ENCODE measurements around the gene CD81. TPM values are rescaled to one million over a fixed set of nuclear protein-coding genes. Genes with fewer than 3 reads are reported as not detected.

CD81 gene
- total RNA-seq, 2 experiments from 2014 or later = 192 TPM

DNA sequence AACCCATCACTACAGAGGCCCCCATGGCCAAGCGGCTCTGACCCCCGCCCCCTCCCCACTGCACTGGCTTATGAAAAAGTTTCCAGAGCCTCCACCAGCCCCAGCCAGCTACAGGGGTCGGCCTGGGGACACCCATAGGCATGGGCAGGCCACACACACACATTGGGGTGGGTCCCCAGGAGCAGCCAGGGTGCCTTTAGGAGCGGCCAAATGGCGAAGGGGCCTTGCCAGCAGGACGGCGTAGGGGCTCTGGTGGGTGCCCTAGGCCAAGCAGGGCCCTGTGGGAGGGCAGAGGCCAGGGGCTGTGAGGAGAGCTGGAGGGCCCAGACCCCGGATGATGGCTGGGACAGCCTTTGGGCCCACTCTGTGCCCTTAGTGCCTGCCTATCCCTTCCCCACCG, 33.5 kb downstream of the CD81 start:
- Mint-ChIP-seq H3K9me3 (no peaks in the 10 kb centered on the region), H3K4me1 (no peaks in the 10 kb centered on the region), H3K4me3 (no peak overlapping the region), H3K27me3 (no peaks in the 10 kb centered on the region), H3K36me3 (ENCODE audit: low read depth) (no peaks in the 10 kb centered on the region), H3K27ac (no peak overlapping the region)
- no peak for DNase-seq
- ChIA-PET CTCF (no interaction called here), POLR2A (no interaction called here)

DNA sequence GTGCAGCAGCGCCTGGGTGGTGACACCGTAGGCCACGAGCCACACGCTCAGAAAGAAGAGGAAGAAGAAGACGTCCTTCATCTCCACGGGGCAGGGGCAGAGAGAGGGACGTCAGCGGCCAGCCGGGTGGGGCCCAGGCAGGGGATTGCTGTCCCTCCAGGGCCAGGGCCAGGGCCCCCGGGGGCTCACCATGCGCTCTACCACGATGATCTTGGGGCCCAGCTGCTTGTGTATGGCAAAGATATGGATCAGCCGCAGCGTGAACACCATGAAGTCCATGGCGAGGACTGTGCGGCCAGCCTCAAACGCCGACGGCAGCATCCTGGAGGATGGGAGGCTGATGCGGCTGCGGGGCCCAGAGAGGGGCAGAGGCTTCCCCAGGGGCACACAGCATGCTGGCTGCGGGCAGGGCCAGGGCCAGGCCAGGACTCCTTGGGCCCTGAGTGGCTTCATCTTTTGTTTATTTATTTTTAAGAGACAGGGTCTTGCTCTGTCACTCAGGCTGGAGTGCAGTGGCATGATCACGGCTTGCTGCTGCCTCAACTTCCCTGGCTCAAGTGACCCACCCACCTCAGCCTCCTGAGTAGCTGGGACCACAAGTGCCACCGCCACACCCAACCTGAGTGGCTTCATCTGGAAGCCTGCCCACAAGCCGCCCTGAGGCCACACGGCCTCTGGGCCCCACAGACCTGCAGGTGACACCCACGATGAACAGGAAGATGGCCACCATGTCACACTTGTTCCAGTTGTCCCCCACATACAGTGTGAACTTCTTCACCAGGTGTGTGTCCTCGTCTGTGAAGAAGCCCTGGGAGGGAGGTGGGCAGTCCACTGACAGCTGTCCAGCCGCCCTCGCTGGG, 34.6 kb downstream of the CD81 start:
- Mint-ChIP-seq H3K4me1 (no peaks in the 10 kb centered on the region), H3K27me3 (no peaks in the 10 kb centered on the region), H3K9me3 (no peaks in the 10 kb centered on the region), H3K27ac (no peak overlapping the region), H3K36me3 (ENCODE audit: low read depth) (no peaks in the 10 kb centered on the region), H3K4me3 (no peak overlapping the region)
- POLR2A ChIA-PET = interaction anchor here (1.5 kb wide), 1 partner anchor 10 kb away, joined by 6 read pairs; no protein-coding TSS in a partner anchor
- CTCF ChIA-PET = no interaction called here
- DNase-seq = no peak

DNA sequence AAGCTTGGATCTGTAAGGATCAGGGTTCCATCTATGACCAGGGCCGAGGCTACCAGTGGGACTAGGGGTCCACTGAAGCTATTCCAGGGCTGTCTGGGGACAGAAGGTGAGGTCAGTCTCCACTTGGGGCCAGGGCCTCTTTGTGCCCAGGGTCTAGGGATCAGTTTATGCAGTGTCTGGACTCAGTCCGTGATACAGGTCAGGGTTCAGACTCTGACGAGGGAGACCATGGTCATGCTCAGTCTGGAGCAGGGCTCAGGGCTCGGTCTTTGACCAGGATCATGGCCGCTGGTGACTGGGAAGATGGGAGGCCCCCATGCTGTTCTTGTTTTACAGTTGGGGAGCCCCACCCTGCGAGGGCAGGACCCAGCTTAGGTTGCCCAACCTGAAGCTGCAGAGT, 35.2 kb downstream of the CD81 start:
- ChIA-PET POLR2A (interaction anchor here (1.2 to 1.5 kb wide), 2 partner anchors 10 to 108 kb away, joined by 3 to 6 read pairs; no protein-coding TSS in a partner anchor), CTCF (no interaction called here)

DNA sequence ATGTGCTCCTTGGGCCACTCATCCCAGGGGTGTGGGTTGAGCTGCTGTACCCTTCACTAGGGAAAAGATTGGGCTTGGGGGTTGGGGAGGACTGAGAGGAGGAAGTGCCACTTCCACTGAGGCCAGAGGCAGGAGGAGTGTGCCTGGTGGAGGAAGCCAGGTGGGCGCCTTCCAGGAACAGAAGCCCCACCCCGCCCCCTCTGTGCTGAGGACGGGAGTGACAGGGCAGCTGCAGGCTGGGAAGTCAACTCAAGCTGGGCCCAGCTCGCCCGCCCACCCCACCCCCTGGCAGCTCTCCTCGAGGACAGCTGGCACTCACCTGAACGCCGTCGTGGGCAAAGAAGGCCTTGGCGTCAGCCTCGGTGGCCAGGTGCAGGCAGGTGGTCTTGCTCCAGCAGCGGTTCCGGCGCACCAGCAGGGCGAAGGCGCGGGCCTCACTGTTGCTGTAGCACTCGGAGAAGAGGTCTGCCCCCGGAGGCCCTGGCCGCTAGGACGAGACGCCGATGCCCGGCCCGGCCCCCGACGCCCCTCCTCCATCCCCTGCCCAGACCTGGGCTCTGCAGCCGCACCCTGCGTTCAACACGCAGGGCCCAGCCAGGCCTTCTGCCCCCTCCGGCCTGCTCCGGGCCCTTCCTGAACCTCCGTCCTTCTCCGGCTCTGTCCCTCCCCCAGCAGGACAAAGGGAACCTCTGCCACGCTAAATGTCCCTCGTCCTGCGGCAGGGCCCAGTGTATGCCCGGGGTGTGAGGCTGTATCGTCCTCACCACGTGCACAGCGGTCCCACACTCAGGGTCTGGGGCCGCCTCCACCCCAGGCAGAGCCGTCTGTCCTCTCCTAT, 36.9 kb downstream of the CD81 start:
- H3K4me3 Mint-ChIP-seq = no peak overlapping the region
- no peaks in the 10 kb centered on the region for H3K27me3 Mint-ChIP-seq
- H3K4me1 Mint-ChIP-seq = no peaks in the 10 kb centered on the region
- no peak for DNase-seq
- no peaks in the 10 kb centered on the region for H3K9me3 Mint-ChIP-seq
- POLR2A ChIA-PET = no interaction called here
- no peak overlapping the region for H3K27ac Mint-ChIP-seq
- no peaks in the 10 kb centered on the region for H3K36me3 Mint-ChIP-seq (ENCODE audit: low read depth)
- CTCF ChIA-PET = interaction anchor here (1.8 kb wide), 1 partner anchor 13 kb away, joined by 8 read pairs; the partner anchor contains the start of gene TSSC4

More for the DNA sequence above, 35.2 kb downstream of the CD81 start:
- Mint-ChIP-seq H3K4me1 (no peaks in the 10 kb centered on the region), H3K9me3 (no peaks in the 10 kb centered on the region), H3K27me3 (no peaks in the 10 kb centered on the region), H3K4me3 (no peak overlapping the region), H3K36me3 (ENCODE audit: low read depth) (no peaks in the 10 kb centered on the region), H3K27ac (no peak overlapping the region)
- DNase-seq = no peak

DNA sequence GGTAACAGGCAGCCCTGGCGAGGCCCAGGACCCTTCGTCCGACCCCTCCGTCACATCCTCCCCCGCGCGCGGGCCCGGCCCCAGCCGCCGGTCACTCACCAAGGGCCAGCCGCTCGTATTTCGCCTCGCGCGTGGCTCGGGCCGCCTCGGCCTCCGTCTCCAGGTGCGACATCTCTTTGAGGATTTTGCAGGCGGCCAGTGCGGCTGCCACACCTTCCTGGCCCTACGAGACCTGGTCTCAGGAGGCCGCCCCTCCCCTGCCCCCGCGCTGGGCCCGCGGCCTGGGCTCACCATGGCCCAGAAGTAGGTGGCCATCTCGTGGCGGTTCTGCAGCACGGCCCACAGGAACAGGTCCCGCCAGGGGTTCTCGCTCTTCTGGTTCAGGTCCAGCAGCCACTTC, 37.5 kb downstream of the CD81 start:
- CTCF ChIA-PET = no interaction called here
- Mint-ChIP-seq H3K36me3 (ENCODE audit: low read depth) (no peaks in the 10 kb centered on the region), H3K4me3 (no peak overlapping the region), H3K27ac (no peak overlapping the region), H3K9me3 (no peaks in the 10 kb centered on the region), H3K4me1 (no peaks in the 10 kb centered on the region), H3K27me3 (no peaks in the 10 kb centered on the region)
- DNase-seq = no peak
- POLR2A ChIA-PET = no interaction called here

DNA sequence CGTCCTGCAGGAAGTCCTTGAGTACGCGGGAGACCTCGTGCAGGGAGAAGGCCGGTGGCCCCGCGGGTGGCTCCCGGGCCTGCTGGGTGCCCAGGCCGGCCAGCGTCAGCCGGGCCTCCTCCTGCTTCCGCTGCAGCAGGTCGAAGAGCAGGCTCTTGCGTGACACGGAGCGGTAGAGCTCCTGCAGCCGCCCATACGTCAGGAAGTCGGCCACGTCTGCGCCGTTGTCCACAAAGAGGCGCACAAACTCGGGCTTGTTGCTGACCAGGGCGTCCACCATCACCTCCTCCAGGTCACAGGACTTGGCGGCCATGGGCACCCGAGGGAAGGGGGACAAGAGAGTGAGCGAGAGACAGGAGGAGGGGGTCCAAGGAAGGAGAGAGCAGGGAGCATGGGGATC, 38.1 kb downstream of the CD81 start:
- DNase-seq = no peak
- H3K4me1 Mint-ChIP-seq = no peaks in the 10 kb centered on the region
- H3K9me3 Mint-ChIP-seq = no peaks in the 10 kb centered on the region
- H3K36me3 Mint-ChIP-seq (ENCODE audit: low read depth) = no peaks in the 10 kb centered on the region
- CTCF ChIA-PET = no interaction called here
- no peak overlapping the region for H3K27ac Mint-ChIP-seq
- POLR2A ChIA-PET = no interaction called here
- no peak overlapping the region for H3K4me3 Mint-ChIP-seq
- H3K27me3 Mint-ChIP-seq = no peaks in the 10 kb centered on the region

GRCh38 chr11:2415601-2416380, 38.7 kb downstream of the CD81 start:
- H3K9me3 Mint-ChIP-seq = no peaks in the 10 kb centered on the region
- no peak overlapping the region for H3K4me3 Mint-ChIP-seq
- ChIA-PET CTCF (no interaction called here), POLR2A (no interaction called here)
- no peak overlapping the region for H3K27ac Mint-ChIP-seq
- no peak for DNase-seq
- no peaks in the 10 kb centered on the region for H3K36me3 Mint-ChIP-seq (ENCODE audit: low read depth)
- peaks cover 1% of the 10 kb centered on the region for H3K4me1 Mint-ChIP-seq
- H3K27me3 Mint-ChIP-seq = no peaks in the 10 kb centered on the region

- H3K27ac Mint-ChIP-seq = no peak overlapping the region
- no peaks in the 10 kb centered on the region for H3K9me3 Mint-ChIP-seq
- POLR2A ChIA-PET = interaction anchor here (1.1 kb wide), 1 partner anchor 112 kb away, joined by 6 read pairs; no protein-coding TSS in a partner anchor
- H3K4me3 Mint-ChIP-seq = no peak overlapping the region
- no peaks in the 10 kb centered on the region for H3K27me3 Mint-ChIP-seq
- CTCF ChIA-PET = interaction anchor here (1.0 to 5.3 kb wide), 2 partner anchors 10 to 112 kb away, joined by 3 to 201 read pairs; partner anchors contain the start of genes C11orf21 and TSPAN32
- H3K36me3 Mint-ChIP-seq (ENCODE audit: low read depth) = no peaks in the 10 kb centered on the region
- no peak for DNase-seq
- H3K4me1 Mint-ChIP-seq = peaks cover 1% of the 10 kb centered on the region
Measured at GRCh38 chr11:2416765-2417164, 39.7 kb downstream of the CD81 start.

- H3K27me3 Mint-ChIP-seq = no peaks in the 10 kb centered on the region
- H3K27ac Mint-ChIP-seq = no peak overlapping the region
- no peaks in the 10 kb centered on the region for H3K9me3 Mint-ChIP-seq
- H3K4me3 Mint-ChIP-seq = no peak overlapping the region
- no peaks in the 10 kb centered on the region for H3K36me3 Mint-ChIP-seq (ENCODE audit: low read depth)
- ChIA-PET POLR2A (interaction anchor here (1.1 to 4.0 kb wide), 2 partner anchors 112 to 113 kb away, joined by 6 to 21 read pairs; no protein-coding TSS in a partner anchor), CTCF (interaction anchor here (1.0 to 5.3 kb wide), 4 partner anchors 8 to 216 kb away, joined by 3 to 201 read pairs (median 19); partner anchors contain the start of genes C11orf21, TSPAN32 and TSSC4)
- DNase-seq = no peak
- peaks cover 1% of the 10 kb centered on the region for H3K4me1 Mint-ChIP-seq
Measured at GRCh38 chr11:2417856-2418692, 41.0 kb downstream of the CD81 start.

DNA sequence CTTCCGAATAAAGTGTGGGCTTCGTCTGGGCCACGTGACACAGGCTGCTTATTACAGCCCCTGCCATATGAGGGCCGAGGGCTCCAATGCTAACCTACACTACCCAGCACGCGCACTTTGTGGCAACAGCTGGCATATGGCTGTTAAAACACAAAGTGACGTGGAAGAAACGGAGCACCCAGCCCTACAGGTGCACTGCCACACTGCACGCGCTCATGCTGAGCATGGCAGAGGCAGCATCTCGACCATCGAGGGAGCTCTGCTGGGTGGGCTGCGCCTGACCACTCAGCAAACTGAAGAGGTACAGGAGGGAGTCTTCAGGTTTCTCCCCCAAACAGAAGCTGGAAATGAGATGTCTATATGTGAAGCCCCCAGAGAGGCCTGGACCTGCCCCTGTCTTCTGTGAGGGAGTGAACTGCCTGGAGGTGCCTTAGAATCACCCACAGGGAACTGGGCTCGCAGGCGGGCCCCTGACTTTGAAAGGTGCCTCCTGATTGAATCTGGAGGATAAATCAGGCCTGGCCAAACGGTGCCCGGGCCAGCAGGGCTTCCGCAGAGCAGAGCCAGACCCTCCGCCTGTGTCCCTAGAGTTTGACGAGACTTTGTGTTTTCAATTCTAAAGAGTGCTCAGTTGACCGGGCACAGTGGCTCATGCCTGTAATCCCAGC, 41.7 kb downstream of the CD81 start:
- H3K27ac Mint-ChIP-seq = no peak overlapping the region
- no peaks in the 10 kb centered on the region for H3K9me3 Mint-ChIP-seq
- H3K4me1 Mint-ChIP-seq = peaks cover 1% of the 10 kb centered on the region
- no peaks in the 10 kb centered on the region for H3K36me3 Mint-ChIP-seq (ENCODE audit: low read depth)
- CTCF ChIA-PET = interaction anchor here (0.6 to 5.3 kb wide), 9 partner anchors 10 to 255 kb away, joined by 3 to 201 read pairs (median 11); partner anchors contain the start of genes C11orf21, TSPAN32 and TSSC4
- no peak overlapping the region for H3K4me3 Mint-ChIP-seq
- no peaks in the 10 kb centered on the region for H3K27me3 Mint-ChIP-seq
- POLR2A ChIA-PET = interaction anchor here (0.7 to 4.0 kb wide), 3 partner anchors 10 to 116 kb away, joined by 3 to 21 read pairs (median 3); no protein-coding TSS in a partner anchor
- no peak for DNase-seq

DNA sequence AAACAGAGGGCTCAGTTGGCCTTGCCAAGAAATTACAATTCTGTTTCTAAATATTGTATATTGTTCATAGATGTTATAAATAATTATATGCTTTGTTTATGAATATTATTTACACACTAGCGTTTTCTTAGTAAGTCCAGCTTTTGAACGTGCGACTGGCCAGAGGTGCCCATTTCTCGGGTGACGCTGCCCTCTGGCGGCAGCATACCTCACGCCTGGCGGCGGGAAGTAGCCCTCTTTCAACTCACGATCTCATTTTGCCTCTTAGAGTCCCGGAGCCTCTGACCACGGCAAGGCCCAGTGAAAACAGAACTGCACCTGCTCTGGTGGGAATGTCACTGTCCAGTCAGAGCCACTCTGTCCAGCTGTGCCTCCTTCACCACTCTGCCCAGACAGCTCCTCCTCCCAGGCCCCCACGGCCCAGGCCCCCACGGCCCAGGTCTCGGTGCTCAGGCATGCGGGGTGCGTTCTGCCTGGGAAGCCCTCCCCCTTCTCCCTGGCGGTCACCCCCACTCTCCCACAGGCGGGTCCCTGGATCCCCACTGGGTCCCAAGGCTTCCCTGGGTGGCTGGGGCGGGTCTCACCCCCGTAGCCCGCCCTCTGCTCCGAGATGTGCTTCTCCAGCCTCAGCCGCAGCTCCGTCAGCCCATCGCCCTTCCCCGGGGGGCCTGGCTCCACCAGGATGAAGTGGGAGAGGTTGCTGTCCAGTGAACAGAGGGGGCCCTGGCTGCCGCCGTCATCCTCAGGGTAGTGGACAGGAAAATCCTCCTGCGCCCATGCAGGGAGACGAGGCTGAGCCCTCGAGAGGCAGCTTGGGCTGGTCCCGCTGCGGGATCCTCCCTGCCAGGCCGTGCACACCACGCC, 42.8 kb downstream of the CD81 start:
- no peak overlapping the region for H3K4me3 Mint-ChIP-seq
- CTCF ChIA-PET = interaction anchor here (0.5 to 5.3 kb wide), 24 partner anchors 11 to 626 kb away, joined by 3 to 201 read pairs (median 4); partner anchors contain the start of genes C11orf21, KCNQ1, TSPAN32 and TSSC4

More for the DNA sequence above, 42.8 kb downstream of the CD81 start:
- peak; percentile 72 for DNase-seq
- POLR2A ChIA-PET = interaction anchor here (0.7 to 4.0 kb wide), 6 partner anchors 11 to 117 kb away, joined by 3 to 21 read pairs (median 3); no protein-coding TSS in a partner anchor
- Mint-ChIP-seq H3K4me1 (peaks cover 1% of the 10 kb centered on the region), H3K36me3 (ENCODE audit: low read depth) (no peaks in the 10 kb centered on the region), H3K27me3 (no peaks in the 10 kb centered on the region), H3K27ac (no peak overlapping the region), H3K9me3 (no peaks in the 10 kb centered on the region)
